Measurements from ENCODE around the gene ANKRD44.

The ANKRD44 gene

GRCh38 chr2:197307933-197308521, 2.6 kb downstream of the ANKRD44 start:
- TF ChIP-seq GATA3 (IDR thresholded peaks at IDR 0.05; ENCODE audit: low read depth, low read length) (no peak), GATA2 (IDR thresholded peaks at IDR 0.05; ENCODE audit: low read depth, low read length) (no peak)

DNA sequence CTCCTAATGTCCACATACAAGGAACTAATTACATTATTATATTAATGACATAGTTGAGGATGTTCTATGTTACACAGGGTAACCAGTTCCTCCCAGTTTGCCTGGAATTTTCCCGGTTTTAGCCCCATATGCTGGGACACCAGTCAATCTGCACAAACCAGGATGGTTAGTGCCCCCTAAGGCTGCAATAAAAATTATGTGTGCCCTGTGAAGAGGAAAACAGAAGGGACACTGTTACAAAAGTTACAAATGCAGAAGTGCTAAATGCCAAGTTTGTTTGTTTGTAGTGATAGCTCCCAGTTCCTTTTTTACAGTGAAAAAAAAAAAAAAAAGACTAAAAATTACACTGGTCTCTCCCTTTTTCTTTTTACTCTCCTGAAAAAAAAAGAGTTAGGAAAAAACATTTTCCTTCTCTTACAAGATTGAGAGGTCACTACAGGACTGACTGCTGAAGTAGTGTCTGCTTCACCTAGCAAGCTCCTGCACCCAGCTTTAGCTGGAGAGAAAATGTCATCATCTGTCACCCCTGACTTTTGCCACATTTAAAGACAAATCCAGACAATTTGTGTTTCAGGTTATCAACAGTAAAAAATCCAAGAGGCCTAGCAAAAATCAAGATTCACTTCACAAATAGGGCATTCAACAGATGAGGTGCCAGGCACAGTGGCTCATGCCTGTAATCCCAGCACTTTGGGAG, 3.2 kb downstream of the ANKRD44 start:
- TF ChIP-seq GATA2 (IDR thresholded peaks at IDR 0.05; ENCODE audit: low read depth, low read length) (no peak), GATA3 (IDR thresholded peaks at IDR 0.05; ENCODE audit: low read depth, low read length) (no peak)

- TF ChIP-seq GATA3 (IDR thresholded peaks at IDR 0.05; ENCODE audit: low read depth, low read length) (no peak), GATA2 (IDR thresholded peaks at IDR 0.05; ENCODE audit: low read depth, low read length) (no peak)
These were observed 3.9 kb downstream of the ANKRD44 start for GRCh38 chr2:197306696-197307040.

DNA sequence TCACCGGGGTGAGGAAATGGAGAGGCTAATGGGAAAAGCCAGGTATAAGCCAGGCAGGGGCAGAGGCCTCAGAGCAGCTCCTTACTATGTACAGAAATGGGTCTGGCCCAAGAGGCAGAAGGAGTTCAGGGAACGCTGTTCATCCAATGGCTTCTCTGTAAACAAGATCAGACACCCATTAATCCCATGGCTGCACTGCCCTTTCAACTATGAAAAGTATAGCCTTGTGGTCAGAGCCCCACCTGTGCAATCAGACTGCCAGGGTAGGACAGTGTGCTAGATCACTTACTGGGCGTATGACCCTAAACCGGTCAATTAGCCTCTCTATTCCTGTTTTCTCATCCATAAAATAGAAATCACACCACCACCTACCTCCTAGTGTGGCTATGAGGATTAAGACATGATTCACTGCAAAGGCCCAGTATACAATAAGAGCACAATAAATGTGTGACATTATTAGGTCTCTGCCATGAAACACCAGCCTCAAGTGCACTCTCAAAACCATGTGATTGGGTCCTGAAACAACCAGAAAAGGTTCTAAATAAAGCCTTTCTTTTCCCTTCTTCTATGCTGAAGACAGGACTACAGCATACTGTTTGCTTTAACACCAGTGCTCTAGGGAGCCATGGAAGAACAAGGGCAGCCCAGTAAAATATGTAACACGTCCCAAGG, 4.4 kb downstream of the ANKRD44 start:
- no peak for TF ChIP-seq GATA2 (IDR thresholded peaks at IDR 0.05; ENCODE audit: low read depth, low read length)

DNA sequence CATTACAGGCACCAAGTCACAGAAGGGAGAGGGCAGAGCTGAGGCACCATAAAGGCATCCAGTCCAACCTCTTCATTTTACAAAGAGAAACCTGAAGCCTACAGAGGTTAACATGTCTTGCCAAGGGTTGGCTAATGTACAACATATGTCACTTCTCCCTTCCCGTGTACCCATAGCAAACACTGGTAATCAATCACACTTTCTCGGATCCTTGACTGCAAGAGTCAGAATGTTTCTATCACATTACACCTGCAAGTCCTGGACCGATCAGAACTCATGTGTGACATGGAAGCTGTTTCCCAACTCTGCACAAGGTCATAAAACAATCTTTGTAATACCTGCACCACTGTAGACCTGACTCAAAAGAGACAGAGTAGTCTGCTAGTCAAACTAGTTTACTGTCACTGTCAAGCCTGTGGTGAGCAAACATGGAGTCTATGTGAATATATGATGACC, 6.0 kb downstream of the ANKRD44 start:
- TF ChIP-seq GATA2 (IDR thresholded peaks at IDR 0.05; ENCODE audit: low read depth, low read length): no peak
- TF ChIP-seq GATA3 (IDR thresholded peaks at IDR 0.05; ENCODE audit: low read depth, low read length): no peak

GRCh38 chr2:197300139-197300538, 10.4 kb downstream of the ANKRD44 start:
- TF ChIP-seq GATA2 (IDR thresholded peaks at IDR 0.05; ENCODE audit: low read depth, low read length) (no peak), GATA3 (IDR thresholded peaks at IDR 0.05; ENCODE audit: low read depth, low read length) (no peak)

DNA sequence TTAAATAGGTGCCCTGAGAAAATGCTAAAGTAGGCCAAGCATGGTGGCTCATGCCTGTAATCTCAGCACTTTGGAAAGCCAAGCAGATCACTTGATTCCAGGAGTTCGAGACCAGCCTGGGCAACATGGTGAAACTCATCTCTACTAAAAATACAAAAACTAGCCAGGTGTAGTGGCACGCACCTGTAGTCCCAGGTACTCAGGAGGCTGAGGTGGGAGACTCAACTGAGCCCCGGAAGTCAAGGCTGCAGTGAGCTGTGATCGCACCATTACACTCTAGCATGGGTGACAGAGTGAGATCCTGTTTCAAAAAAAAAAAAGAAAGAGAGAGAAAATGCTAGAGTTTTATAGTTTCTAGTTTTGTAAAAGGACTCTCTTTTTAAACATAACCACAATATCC, 12.0 kb downstream of the ANKRD44 start:
- TF ChIP-seq GATA2 (IDR thresholded peaks at IDR 0.05; ENCODE audit: low read depth, low read length) (no peak), GATA3 (IDR thresholded peaks at IDR 0.05; ENCODE audit: low read depth, low read length) (no peak)

DNA sequence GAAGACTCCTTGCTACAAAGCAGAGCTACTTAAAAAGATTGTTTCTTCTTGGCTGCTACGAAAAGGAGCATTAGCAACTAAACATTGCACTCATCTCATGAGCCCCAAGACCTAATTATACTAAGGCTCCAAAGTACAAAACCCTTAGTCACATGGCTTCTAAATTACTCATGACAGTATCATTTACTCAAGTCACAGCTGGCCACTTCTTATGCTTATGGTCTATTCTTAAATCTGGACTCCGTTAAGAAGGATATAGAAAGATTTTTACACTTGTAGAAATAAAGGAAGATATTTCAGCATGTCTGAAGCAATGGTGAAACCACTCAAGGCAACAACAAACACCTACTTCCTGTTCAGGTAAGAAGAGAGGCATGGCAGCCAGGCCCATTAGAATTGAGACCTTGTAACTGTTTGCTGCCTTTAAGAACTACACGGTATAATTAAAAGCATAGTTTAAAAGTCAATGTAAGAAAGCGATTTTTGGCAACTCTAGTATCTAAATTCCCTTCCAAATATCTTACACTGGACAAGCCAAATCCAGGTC, 12.7 kb downstream of the ANKRD44 start:
- TF ChIP-seq GATA3 (IDR thresholded peaks at IDR 0.05; ENCODE audit: low read depth, low read length) (no peak), GATA2 (IDR thresholded peaks at IDR 0.05; ENCODE audit: low read depth, low read length) (no peak)

DNA sequence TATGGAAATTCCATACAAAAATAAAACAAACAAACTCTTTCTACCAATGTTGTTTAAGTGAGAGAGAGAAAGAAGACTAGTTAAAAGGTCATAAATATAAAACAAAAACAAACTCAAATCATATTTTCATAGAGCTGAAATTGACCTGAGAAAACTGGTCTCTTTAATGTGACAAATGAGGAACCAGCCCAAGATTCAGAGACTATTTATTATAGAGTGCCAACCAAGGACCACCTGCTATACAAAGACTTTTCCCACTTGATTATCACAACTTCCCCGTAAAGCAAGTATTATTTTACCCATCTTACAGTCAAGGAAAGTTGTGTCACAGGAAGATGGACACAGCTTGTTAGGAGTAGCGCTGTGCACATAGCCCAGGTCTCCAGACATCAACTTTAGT, 13.3 kb downstream of the ANKRD44 start:
- TF ChIP-seq GATA3 (IDR thresholded peaks at IDR 0.05; ENCODE audit: low read depth, low read length) (no peak), GATA2 (IDR thresholded peaks at IDR 0.05; ENCODE audit: low read depth, low read length) (no peak)

GRCh38 chr2:197296835-197297234, 13.7 kb downstream of the ANKRD44 start:
- TF ChIP-seq GATA2 (IDR thresholded peaks at IDR 0.05; ENCODE audit: low read depth, low read length): no peak
- no peak for TF ChIP-seq GATA3 (IDR thresholded peaks at IDR 0.05; ENCODE audit: low read depth, low read length)

GRCh38 chr2:197294260-197294659, 16.3 kb downstream of the ANKRD44 start:
- TF ChIP-seq GATA2 (IDR thresholded peaks at IDR 0.05; ENCODE audit: low read depth, low read length): no peak
- TF ChIP-seq GATA3 (IDR thresholded peaks at IDR 0.05; ENCODE audit: low read depth, low read length): no peak

DNA sequence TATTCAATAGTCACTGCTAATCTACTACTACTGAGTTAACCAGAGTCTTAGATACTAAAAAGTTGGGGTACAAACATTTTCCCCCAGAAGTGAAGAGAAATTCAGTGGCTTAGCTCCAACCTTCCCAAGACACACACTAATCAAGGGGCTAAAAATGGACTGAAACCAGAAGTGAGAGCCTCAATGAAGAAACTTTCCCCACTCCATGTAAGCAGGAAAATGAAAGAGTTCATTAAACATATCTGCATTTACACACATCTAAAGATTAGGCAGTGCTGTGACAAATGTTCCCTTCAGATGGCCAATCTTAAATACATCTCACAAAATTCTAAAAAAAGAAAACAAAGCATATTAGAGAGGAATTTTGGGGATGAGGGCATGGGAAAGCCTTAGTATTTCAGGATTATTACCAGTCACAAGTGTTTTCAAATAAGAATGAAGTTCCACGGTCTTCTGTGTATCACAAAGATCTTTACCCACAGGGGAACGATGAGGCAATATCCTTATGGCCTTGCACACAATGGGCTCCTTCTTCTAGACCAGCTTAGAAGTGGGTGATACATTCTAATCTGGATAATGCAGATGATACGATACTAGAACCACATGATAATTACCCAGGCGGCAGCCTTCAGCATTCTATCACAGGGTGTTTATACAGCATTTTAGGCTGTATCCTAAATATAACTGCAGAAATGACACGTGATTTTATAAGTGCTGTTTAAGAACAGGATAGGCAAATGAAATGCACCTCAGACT, 17.1 kb downstream of the ANKRD44 start:
- TF ChIP-seq GATA2 (IDR thresholded peaks at IDR 0.05; ENCODE audit: low read depth, low read length): no peak
- no peak for TF ChIP-seq GATA3 (IDR thresholded peaks at IDR 0.05; ENCODE audit: low read depth, low read length)

- no peak for TF ChIP-seq GATA2 (IDR thresholded peaks at IDR 0.05; ENCODE audit: low read depth, low read length)
- no peak for TF ChIP-seq GATA3 (IDR thresholded peaks at IDR 0.05; ENCODE audit: low read depth, low read length)
These were observed 18.0 kb downstream of the ANKRD44 start for GRCh38 chr2:197292619-197293018.
